ENCODE results near the gene RFC4. TPM values are rescaled to one million over a fixed set of nuclear protein-coding genes. Genes with fewer than 3 reads are reported as not detected.
"Not testable (repeated sequence)": the region's sequence is repeated elsewhere in the genome, so short reads cannot be mapped to it uniquely, and the experiment has no call there.

RFC4 gene
- polyA plus RNA-seq (ENCODE audit: insufficient read length in 4 of 4) = 10 to 100 TPM; 45.7 to 56.9 (median 51.2) TPM

- peak; percentile 67 to 82 (median 72) for DNase-seq (ENCODE audit: low read depth in 4 of 4, low spot score in 3 of 4)
These were observed at the start of gene RFC4 for GRCh38 chr3:186806089-186807055. TSS of gene RFC4 (minus strand) at chr3:186806482. CDS start at chr3:186804713, 1,769 bp downstream.

GRCh38 chr3:186854954-186855353 is 48.7 kb upstream of the RFC4 start:
- DNase-seq (ENCODE audit: low read depth in 4 of 4, low spot score in 3 of 4) = no peak

GRCh38 chr3:186854146-186854545 is 47.9 kb upstream of the RFC4 start:
- DNase-seq (ENCODE audit: low read depth in 4 of 4, low spot score in 3 of 4) = no peak

- no peak for DNase-seq (ENCODE audit: low read depth in 4 of 4, low spot score in 3 of 4)
These were observed 46.7 kb upstream of the RFC4 start for GRCh38 chr3:186852994-186853393.

- DNase-seq (ENCODE audit: low read depth in 4 of 4, low spot score in 3 of 4) = not testable (repeated sequence)
These were observed 45.6 kb upstream of the RFC4 start for GRCh38 chr3:186851835-186852234.

GRCh38 chr3:186849374-186849975 is 43.2 kb upstream of the RFC4 start:
- no peak for DNase-seq (ENCODE audit: low read depth in 4 of 4, low spot score in 3 of 4)

GRCh38 chr3:186847437-186847836 is 41.2 kb upstream of the RFC4 start:
- DNase-seq (ENCODE audit: low read depth in 4 of 4, low spot score in 3 of 4) = no peak

- no peak for DNase-seq (ENCODE audit: low read depth in 4 of 4, low spot score in 3 of 4)
These were observed 39.5 kb upstream of the RFC4 start for GRCh38 chr3:186845756-186846155.

- no peak for DNase-seq (ENCODE audit: low read depth in 4 of 4, low spot score in 3 of 4)
These were observed 38.6 kb upstream of the RFC4 start for GRCh38 chr3:186844908-186845307.

GRCh38 chr3:186843039-186843432 is 36.8 kb upstream of the RFC4 start:
- no peak for DNase-seq (ENCODE audit: low read depth in 4 of 4, low spot score in 3 of 4)

GRCh38 chr3:186842426-186843038 is 36.2 kb upstream of the RFC4 start, which contains the start of gene ADIPOQ:
TSS of gene ADIPOQ (plus strand) at chr3:186842710. CDS start at chr3:186853059, 10,349 bp downstream.
- no peak for DNase-seq (ENCODE audit: low read depth in 4 of 4, low spot score in 3 of 4)

- no peak for DNase-seq (ENCODE audit: low read depth in 4 of 4, low spot score in 3 of 4)
These were observed 35.3 kb upstream of the RFC4 start for GRCh38 chr3:186841620-186842019.

GRCh38 chr3:186839874-186840641 is 33.8 kb upstream of the RFC4 start:
- no peak for DNase-seq (ENCODE audit: low read depth in 4 of 4, low spot score in 3 of 4)

- no peak for DNase-seq (ENCODE audit: low read depth in 4 of 4, low spot score in 3 of 4)
These were observed 26.0 kb upstream of the RFC4 start for GRCh38 chr3:186832276-186832675.

GRCh38 chr3:186831798-186832197 is 25.5 kb upstream of the RFC4 start:
- no peak for DNase-seq (ENCODE audit: low read depth in 4 of 4, low spot score in 3 of 4)

GRCh38 chr3:186828340-186828739 is 22.1 kb upstream of the RFC4 start:
- DNase-seq (ENCODE audit: low read depth in 4 of 4, low spot score in 3 of 4) = no peak

- peak; percentile 71 to 74 (median 71) for DNase-seq (ENCODE audit: low read depth in 4 of 4, low spot score in 3 of 4)
These were observed 20.9 kb upstream of the RFC4 start for GRCh38 chr3:186826976-186827857.

GRCh38 chr3:186826410-186826975 is 20.2 kb upstream of the RFC4 start:
- no peak for DNase-seq (ENCODE audit: low read depth in 4 of 4, low spot score in 3 of 4)

GRCh38 chr3:186825872-186826409 is 19.7 kb upstream of the RFC4 start:
- no peak for DNase-seq (ENCODE audit: low read depth in 4 of 4, low spot score in 3 of 4)

All from right renal pelvis (tissue), 4 donors.